CD4-positive, CD25-positive, alpha-beta regulatory T cell (primary cell): Measurements from ENCODE around the gene OGT. TPM values are rescaled to one million over a fixed set of nuclear protein-coding genes. Genes with fewer than 3 reads are reported as not detected.

Experiments used
- ATAC-seq, 2 donors: fragments of 150-1000 bp; cut with Tn5 transposase; one replicate each; pipeline ENCODE4 v1.10.0; 2021; ENCODE audit warnings: low read depth in 2 of 2, moderate number of reproducible peaks in 2 of 2, moderate library complexity in 1 of 2
- DNase-seq, 3 donors: peaks; one replicate each; pipeline versions ENCODE4 v3.0.0 to v3.0.0-alpha.2; 2012 to 2022; ENCODE audit warnings: mixed read lengths in 1 of 3
- H3K27ac ChIP-seq: one replicate; pipeline ENCODE4 v1.7.0; 2013; ENCODE audit warnings: mild to moderate bottlenecking, low read length; ENCODE audit not compliant: insufficient read depth, poor library complexity, severe bottlenecking
- H3K27me3 ChIP-seq: one replicate; pipeline ENCODE4 v1.7.0; 2013; ENCODE audit warnings: low read length; ENCODE audit not compliant: control insufficient read depth, insufficient read depth
- H3K36me3 ChIP-seq: one replicate; pipeline ENCODE4 v1.7.0; 2013; ENCODE audit warnings: mild to moderate bottlenecking, low read length, moderate library complexity; ENCODE audit not compliant: control insufficient read depth, insufficient read depth
- H3K4me1 ChIP-seq: 2 replicates; pipeline ENCODE4 v1.7.0; 2013; ENCODE audit warnings: mild to moderate bottlenecking, low read length; ENCODE audit not compliant: insufficient read depth, control insufficient read depth, poor library complexity, severe bottlenecking
- H3K4me3 ChIP-seq: one replicate; pipeline ENCODE4 v1.7.0; 2013; ENCODE audit warnings: low read depth, mild to moderate bottlenecking, low read length, moderate library complexity
- H3K9me3 ChIP-seq, 2 experiments: 1 replicate in 1 of 2; 2 replicates in 1 of 2; pipeline ENCODE4 v1.7.0; 2013; ENCODE audit warnings: low read length in 2 of 2, mild to moderate bottlenecking in 1 of 2, moderate library complexity in 1 of 2; ENCODE audit not compliant: control insufficient read depth in 2 of 2
- H3K27ac Mint-ChIP-seq, 3 donors: one replicate each; pipeline ENCODE4 v1.8.0; 2020 to 2022; ENCODE audit warnings: mild to moderate bottlenecking in 3 of 3, mixed read lengths in 3 of 3, moderate library complexity in 2 of 3
- H3K27me3 Mint-ChIP-seq: one replicate; pipeline ENCODE4 v1.8.0; 2022; ENCODE audit warnings: mild to moderate bottlenecking, mixed read lengths
- H3K36me3 Mint-ChIP-seq: one replicate; pipeline ENCODE4 v1.8.0; 2020; ENCODE audit warnings: mixed read lengths
- H3K4me1 Mint-ChIP-seq, 4 donors: one replicate each; pipeline ENCODE4 v1.8.0; 2020 to 2022; ENCODE audit warnings: mixed read lengths in 4 of 4, mild to moderate bottlenecking in 1 of 4
- H3K4me3 Mint-ChIP-seq, 4 donors: one replicate each; pipeline ENCODE4 v1.8.0; 2020 to 2022; ENCODE audit warnings: mild to moderate bottlenecking in 4 of 4, mixed read lengths in 4 of 4, moderate library complexity in 3 of 4
- H3K9me3 Mint-ChIP-seq, 7 donors: one replicate each; pipeline ENCODE4 v1.8.0; 2020 to 2022; ENCODE audit warnings: mixed read lengths in 7 of 7, mild to moderate bottlenecking in 3 of 7, moderate library complexity in 2 of 7
- polyA plus RNA-seq, 4 donors: library from polyadenylated mRNA; unstranded; fragments of 300-500 nt; fragmentation: Illumina TruSeq; gene quantifications; one replicate each; pipeline ENCODE4 v1.2.3, GENCODE V29; 2021
- total RNA-seq: library from RNA; stranded (reverse); gene quantifications from one replicate; pipeline ENCODE4 v1.2.3, GENCODE V29; 2022

The OGT gene
- total and polyA plus RNA-seq, 5 donors from 2014 or later, result 27.7 to 557 (median 43.8) TPM

DNA sequence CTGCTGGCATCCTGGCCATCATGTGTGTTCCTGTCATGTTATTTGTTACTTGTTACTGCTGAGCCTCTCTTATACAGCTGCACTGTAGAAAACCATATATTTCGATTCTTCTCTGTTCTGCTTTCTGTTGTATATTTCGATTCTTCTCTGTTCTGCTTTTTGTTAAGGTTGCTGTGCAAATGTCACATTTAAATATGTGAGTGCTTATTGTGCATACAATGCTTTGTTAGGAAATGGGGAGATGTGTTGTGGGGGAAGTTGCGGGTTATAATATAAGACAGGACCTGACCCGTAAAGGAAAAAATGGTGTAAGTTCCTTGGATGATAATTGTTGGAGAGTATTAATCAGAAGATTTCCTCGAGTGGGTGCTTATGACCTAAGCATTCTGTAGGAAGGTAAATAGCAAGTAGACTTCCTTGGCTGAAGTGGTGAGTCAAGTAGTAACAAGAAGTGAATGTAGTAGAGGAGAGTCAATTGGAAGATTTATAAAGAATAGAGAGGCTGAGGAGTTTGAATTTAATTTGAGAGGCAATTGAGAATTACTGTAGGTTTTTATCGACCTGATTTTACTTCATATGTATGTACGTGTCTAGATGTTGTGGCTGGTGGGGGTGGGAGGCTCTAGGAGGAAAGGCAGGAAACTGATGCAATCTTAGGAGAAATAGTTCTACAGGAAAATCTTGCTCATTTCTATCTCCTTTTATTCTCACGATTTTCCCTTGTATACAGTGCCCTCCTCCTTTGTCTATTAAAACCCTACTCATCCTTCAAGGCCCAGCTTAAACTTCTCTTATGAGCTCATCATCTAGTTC, 8.5 kb downstream of the OGT start:
- Histone ChIP-seq H3K27me3 (no peaks in the 10 kb centered on the region), H3K27ac (peak overlapping the region; percentile 55), H3K9me3 (no peaks in the 10 kb centered on the region), H3K4me3 (peak overlapping the region; percentile 84), H3K4me1 (peaks cover 45% of the 10 kb centered on the region), H3K36me3 (peaks cover 45% of the 10 kb centered on the region)
- H3K9me3 Mint-ChIP-seq, result no peaks in the 10 kb centered on the region
- peak; percentile 40 to 48 for ATAC-seq
- DNase-seq, result no peak
- H3K36me3 Mint-ChIP-seq, result peaks cover 27% of the 10 kb centered on the region
- peak overlapping the region in 2 of 3 donors; percentile 7 to 72 for H3K27ac Mint-ChIP-seq
- peaks cover 7 to 63% (median 41%) of the 10 kb centered on the region in 4 donors for H3K4me1 Mint-ChIP-seq
- H3K27me3 Mint-ChIP-seq, result no peaks in the 10 kb centered on the region
- H3K4me3 Mint-ChIP-seq, result peak overlapping the region; percentile 60 to 100 (median 71)

DNA sequence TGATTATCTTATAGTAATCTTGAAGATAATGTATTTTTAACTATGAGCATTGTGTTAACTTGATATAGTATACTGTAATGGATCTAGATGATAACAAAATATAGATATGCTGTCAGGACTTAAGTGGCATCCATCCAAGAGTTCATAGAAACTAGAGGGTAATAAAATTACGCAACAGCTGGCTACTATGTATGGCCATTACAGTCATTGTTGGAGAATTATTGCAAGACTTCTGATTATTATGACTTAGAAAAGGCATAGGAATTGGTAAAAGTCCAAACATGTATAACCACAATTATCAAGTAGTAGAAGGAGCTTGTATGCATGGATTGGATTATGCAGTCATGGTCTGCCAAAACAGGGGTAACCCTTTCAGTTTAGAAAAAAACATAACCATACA, 9.5 kb downstream of the OGT start:
- Mint-ChIP-seq H3K9me3 (no peaks in the 10 kb centered on the region), H3K27me3 (no peaks in the 10 kb centered on the region), H3K4me1 (peaks cover 7 to 59% (median 40%) of the 10 kb centered on the region in 4 donors), H3K36me3 (peaks cover 29% of the 10 kb centered on the region), H3K27ac (peak overlapping the region in 2 of 3 donors; percentile 2 to 34), H3K4me3 (peak overlapping the region; percentile 22 to 72 (median 62))
- peaks cover 55% of the 10 kb centered on the region for H3K36me3 ChIP-seq
- H3K27me3 ChIP-seq, result no peaks in the 10 kb centered on the region
- ATAC-seq, result no peak
- H3K4me1 ChIP-seq, result peaks cover 45% of the 10 kb centered on the region
- H3K27ac ChIP-seq, result peak overlapping the region; percentile 55
- H3K9me3 ChIP-seq, result no peaks in the 10 kb centered on the region
- no peak for DNase-seq
- H3K4me3 ChIP-seq, result peak overlapping the region; percentile 84

DNA sequence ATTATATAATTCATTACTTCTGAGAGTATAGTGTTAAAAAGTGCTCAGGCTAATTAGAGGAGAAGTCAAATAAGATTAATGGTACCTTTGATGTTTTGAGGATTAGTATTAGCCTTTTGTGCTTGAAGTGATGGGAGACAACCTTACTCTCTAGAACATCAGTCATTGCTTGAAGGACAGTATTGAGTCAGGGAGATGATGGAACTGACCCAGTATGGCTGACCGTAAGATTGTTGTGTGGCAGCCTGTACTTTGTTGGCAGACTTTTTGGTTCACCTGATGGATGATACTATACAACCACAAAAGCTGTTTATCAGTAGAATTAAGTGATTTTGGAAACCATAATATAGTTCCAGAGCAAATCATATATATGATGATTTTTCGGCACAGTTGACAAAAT, 9.9 kb downstream of the OGT start:
- ATAC-seq (no peak), DNase-seq (no peak)
- Mint-ChIP-seq H3K4me3 (peak overlapping the region; percentile 22 to 72 (median 62)), H3K27me3 (no peaks in the 10 kb centered on the region), H3K4me1 (peaks cover 7 to 56% (median 39%) of the 10 kb centered on the region in 4 donors), H3K27ac (peak overlapping the region in 2 of 3 donors; percentile 34 to 45), H3K36me3 (peaks cover 26% of the 10 kb centered on the region), H3K9me3 (no peaks in the 10 kb centered on the region)
- peak overlapping the region; percentile 84 for H3K4me3 ChIP-seq
- peaks cover 55% of the 10 kb centered on the region for H3K36me3 ChIP-seq
- H3K27ac ChIP-seq, result peak overlapping the region; percentile 29
- no peaks in the 10 kb centered on the region for H3K9me3 ChIP-seq
- peaks cover 44% of the 10 kb centered on the region for H3K4me1 ChIP-seq
- no peaks in the 10 kb centered on the region for H3K27me3 ChIP-seq

DNA sequence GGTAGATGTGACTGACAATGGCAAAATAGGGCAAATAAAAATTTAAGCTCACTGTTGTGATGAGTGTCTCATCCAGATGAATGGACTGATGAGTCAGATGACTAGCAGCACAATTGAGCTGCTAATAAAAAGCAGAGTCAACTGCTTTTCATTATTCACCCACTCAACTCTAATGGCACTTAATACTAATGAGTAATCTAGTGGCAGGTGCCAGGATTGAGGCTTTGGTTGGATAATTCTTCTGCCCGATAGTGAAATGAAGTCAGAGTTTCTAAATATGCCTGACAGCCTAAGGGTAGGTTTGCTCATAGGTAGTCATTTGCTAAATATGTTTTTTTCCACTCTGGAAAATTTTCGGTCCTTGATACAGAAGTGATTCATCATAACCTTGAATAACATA, 10.4 kb downstream of the OGT start:
- peaks cover 40% of the 10 kb centered on the region for H3K4me1 ChIP-seq
- H3K36me3 ChIP-seq, result peaks cover 58% of the 10 kb centered on the region
- H3K27ac ChIP-seq, result no peak overlapping the region
- ATAC-seq, result peak; percentile 23 to 29
- H3K36me3 Mint-ChIP-seq, result peaks cover 25% of the 10 kb centered on the region
- H3K4me3 ChIP-seq, result peak overlapping the region; percentile 84
- H3K27me3 ChIP-seq, result no peaks in the 10 kb centered on the region
- no peaks in the 10 kb centered on the region for H3K9me3 ChIP-seq
- no peaks in the 10 kb centered on the region for H3K9me3 Mint-ChIP-seq
- H3K4me3 Mint-ChIP-seq, result peak overlapping the region; percentile 22 to 90 (median 66)
- H3K4me1 Mint-ChIP-seq, result peaks cover 7 to 56% (median 41%) of the 10 kb centered on the region in 4 donors
- DNase-seq, result no peak
- H3K27me3 Mint-ChIP-seq, result no peaks in the 10 kb centered on the region
- peak overlapping the region; percentile 34 to 78 (median 51) for H3K27ac Mint-ChIP-seq

DNA sequence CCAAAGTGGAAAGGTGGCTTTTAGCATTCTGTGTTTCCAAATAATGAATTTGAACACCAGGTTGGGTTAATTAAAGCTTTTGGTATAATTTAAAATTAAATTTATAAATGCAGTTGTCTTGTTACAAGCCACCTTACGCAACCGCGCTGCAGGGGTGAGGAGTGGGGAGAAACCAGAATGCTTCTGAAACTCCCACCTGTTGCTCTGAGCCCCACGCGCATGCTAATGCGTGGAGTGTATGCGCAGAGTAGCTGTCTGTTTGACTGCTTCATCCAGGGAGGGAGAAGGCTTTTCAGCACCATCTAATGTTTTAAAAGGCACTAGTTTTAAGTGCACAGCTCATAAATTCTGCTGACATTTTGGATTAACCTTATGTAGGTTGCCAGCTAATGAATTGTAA, 12.5 kb downstream of the OGT start:
- H3K4me3 Mint-ChIP-seq, result no peak overlapping the region
- DNase-seq, result no peak
- no peak for ATAC-seq
- H3K4me1 ChIP-seq, result peaks cover 28% of the 10 kb centered on the region
- H3K27me3 ChIP-seq, result no peaks in the 10 kb centered on the region
- no peak overlapping the region for H3K27ac ChIP-seq
- H3K36me3 Mint-ChIP-seq, result peaks cover 25% of the 10 kb centered on the region
- no peaks in the 10 kb centered on the region for H3K9me3 ChIP-seq
- H3K27ac Mint-ChIP-seq, result peak overlapping the region in 1 of 3 donors; percentile 80
- H3K4me1 Mint-ChIP-seq, result peaks cover 7 to 44% (median 35%) of the 10 kb centered on the region in 4 donors
- no peak overlapping the region for H3K4me3 ChIP-seq
- peaks cover 68% of the 10 kb centered on the region for H3K36me3 ChIP-seq
- no peaks in the 10 kb centered on the region for H3K9me3 Mint-ChIP-seq
- H3K27me3 Mint-ChIP-seq, result no peaks in the 10 kb centered on the region

DNA sequence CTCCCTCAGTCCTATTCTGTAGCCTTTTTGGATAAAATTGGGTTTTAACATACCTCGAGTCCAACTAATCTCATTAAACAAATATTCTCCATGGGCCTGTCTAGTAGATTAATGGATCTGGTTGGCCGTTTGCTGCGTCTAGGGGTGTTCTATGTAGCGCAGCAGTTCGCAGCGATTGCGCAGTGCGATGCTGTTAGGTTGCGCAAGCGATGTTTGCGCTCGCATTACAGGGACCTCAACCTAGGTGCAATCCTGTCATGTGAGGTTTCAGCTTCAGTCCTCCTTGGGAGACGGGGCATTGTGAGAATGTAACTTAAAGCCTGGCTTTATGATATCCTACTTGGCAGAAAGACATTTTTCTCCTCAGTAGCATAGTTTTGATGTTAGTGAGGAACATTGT, 14.0 kb downstream of the OGT start:
- Histone ChIP-seq H3K9me3 (no peaks in the 10 kb centered on the region), H3K27me3 (no peaks in the 10 kb centered on the region), H3K36me3 (peaks cover 71% of the 10 kb centered on the region), H3K4me1 (peaks cover 17% of the 10 kb centered on the region), H3K27ac (no peak overlapping the region), H3K4me3 (no peak overlapping the region)
- DNase-seq (no peak), ATAC-seq (no peak)
- Mint-ChIP-seq H3K4me1 (peaks cover 0 to 34% (median 28%) of the 10 kb centered on the region in 4 donors), H3K4me3 (no peak overlapping the region), H3K27me3 (no peaks in the 10 kb centered on the region), H3K27ac (no peak overlapping the region), H3K36me3 (peaks cover 19% of the 10 kb centered on the region), H3K9me3 (no peaks in the 10 kb centered on the region)

DNA sequence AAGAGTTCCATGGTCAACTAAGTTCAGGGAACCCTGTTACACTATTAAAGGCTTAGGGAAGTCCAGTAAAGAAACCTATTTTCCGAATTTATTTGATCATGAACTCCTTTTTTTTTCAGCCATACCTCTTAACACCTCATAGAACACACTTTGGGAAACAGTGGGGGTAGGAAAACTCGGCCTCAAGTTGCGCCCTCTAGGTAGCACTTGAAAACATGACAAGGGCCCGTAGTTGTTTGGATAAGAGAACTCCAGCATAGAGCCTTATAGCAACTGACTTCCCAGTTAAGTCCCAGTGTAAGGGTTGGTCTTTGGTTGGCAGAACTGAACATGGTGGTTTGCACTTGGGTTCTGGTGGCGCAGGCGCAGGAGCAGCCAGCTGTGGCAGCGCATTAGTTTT, 14.4 kb downstream of the OGT start:
- Histone ChIP-seq H3K27ac (no peak overlapping the region), H3K9me3 (no peaks in the 10 kb centered on the region), H3K36me3 (peaks cover 70% of the 10 kb centered on the region), H3K4me1 (peaks cover 15% of the 10 kb centered on the region), H3K4me3 (no peak overlapping the region), H3K27me3 (no peaks in the 10 kb centered on the region)
- peaks cover 19% of the 10 kb centered on the region for H3K36me3 Mint-ChIP-seq
- H3K27ac Mint-ChIP-seq, result no peak overlapping the region
- DNase-seq (no peak), ATAC-seq (no peak)
- H3K4me3 Mint-ChIP-seq, result no peak overlapping the region
- no peaks in the 10 kb centered on the region for H3K27me3 Mint-ChIP-seq
- H3K4me1 Mint-ChIP-seq, result peaks cover 0 to 30% (median 23%) of the 10 kb centered on the region in 4 donors
- no peaks in the 10 kb centered on the region for H3K9me3 Mint-ChIP-seq

DNA sequence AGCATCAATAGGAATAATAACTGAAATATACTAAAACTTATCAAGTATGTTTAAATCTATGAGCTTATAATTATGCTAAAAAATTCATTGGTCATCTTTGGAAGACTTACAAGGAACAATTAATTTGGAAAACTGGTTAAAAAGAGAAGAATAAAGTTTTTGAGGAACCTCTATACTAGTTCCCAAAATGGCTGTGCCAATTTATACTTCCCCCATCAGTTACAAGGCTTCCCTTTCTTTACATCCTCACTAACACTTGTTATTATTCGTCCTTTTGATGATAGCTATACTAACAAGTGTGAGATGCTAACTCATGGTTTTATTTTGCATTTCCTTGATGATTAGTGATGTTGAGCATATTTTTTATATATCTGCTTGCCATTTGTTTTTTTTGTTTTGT, 17.1 kb downstream of the OGT start:
- Histone ChIP-seq H3K27me3 (no peaks in the 10 kb centered on the region), H3K36me3 (peaks cover 70% of the 10 kb centered on the region), H3K4me1 (peaks cover 3% of the 10 kb centered on the region), H3K4me3 (no peak overlapping the region), H3K9me3 (no peaks in the 10 kb centered on the region), H3K27ac (no peak overlapping the region)
- no peak overlapping the region for H3K4me3 Mint-ChIP-seq
- H3K9me3 Mint-ChIP-seq, result peaks cover 0 to 2% (median 0%) of the 10 kb centered on the region in 7 donors
- DNase-seq (no peak), ATAC-seq (no peak)
- H3K36me3 Mint-ChIP-seq, result peaks cover 9% of the 10 kb centered on the region
- H3K4me1 Mint-ChIP-seq, result peaks cover 0 to 17% (median 10%) of the 10 kb centered on the region in 4 donors
- H3K27ac Mint-ChIP-seq, result no peak overlapping the region
- H3K27me3 Mint-ChIP-seq, result no peaks in the 10 kb centered on the region
